Measurements from ENCODE around the gene ZNF546. TPM values are rescaled to one million over a fixed set of nuclear protein-coding genes. Genes with fewer than 3 reads are reported as not detected.

ZNF546 gene
- total RNA-seq, 1 experiment from 2014 or later, result 4.8 TPM

- DNase-seq (ENCODE audit: low read depth), result peak; percentile 69
Observed at GRCh38 chr19:40055832-40056504, 59.1 kb downstream of the ZNF546 start, which contains the start of gene ZNF780B. TSS of gene ZNF780B (minus strand) at chr19:40056231. CDS start at chr19:40050332, 5,899 bp downstream.

GRCh38 chr19:40056505-40056904, 59.6 kb downstream of the ZNF546 start:
- DNase-seq (ENCODE audit: low read depth), result no peak

GRCh38 chr19:40057166-40057565, 60.3 kb downstream of the ZNF546 start:
- no peak for DNase-seq (ENCODE audit: low read depth)

- DNase-seq (ENCODE audit: low read depth), result no peak
Observed at GRCh38 chr19:40059624-40060023, 62.8 kb downstream of the ZNF546 start.

GRCh38 chr19:40070058-40070457, 73.2 kb downstream of the ZNF546 start:
- no peak for DNase-seq (ENCODE audit: low read depth)

Other genes starting within 250 kb of the ZNF546 start
- not detected in 2 replicates for gene LEUTX, start 218.2 kb upstream of the ZNF546 start, total RNA-seq (2014; rRNA removed; shearing (Covaris generic))
- gene DYRK1B, start 162.9 kb upstream of the ZNF546 start, total RNA-seq (2014; rRNA removed; shearing (Covaris generic)), result 1.3 and 1.5 TPM in 2 replicates
- gene FBL, start 150.7 kb upstream of the ZNF546 start, total RNA-seq (2014; rRNA removed; shearing (Covaris generic)), result 345 and 375 TPM in 2 replicates
- 0.92 and 1.5 TPM in 2 replicates for gene FCGBP, start 62.4 kb upstream of the ZNF546 start, total RNA-seq (2014; rRNA removed; shearing (Covaris generic))
- 483 and 520 TPM in 2 replicates for gene PSMC4, start 25.9 kb upstream of the ZNF546 start, total RNA-seq (2014; rRNA removed; shearing (Covaris generic))
- gene ZNF780B, start 59.2 kb downstream of the ZNF546 start, total RNA-seq (2014; rRNA removed; shearing (Covaris generic)), result 4.9 and 20.8 TPM in 2 replicates
- gene ZNF780A, start 93.9 kb downstream of the ZNF546 start, total RNA-seq (2014; rRNA removed; shearing (Covaris generic)), result 16.1 and 18.5 TPM in 2 replicates
- 10.0 and 10.9 TPM in 2 replicates for gene MAP3K10, start 194.4 kb downstream of the ZNF546 start, total RNA-seq (2014; rRNA removed; shearing (Covaris generic))
- gene TTC9B, start 221.3 kb downstream of the ZNF546 start, total RNA-seq (2014; rRNA removed; shearing (Covaris generic)), result not detected in 2 replicates
- gene CCNP, start 229.6 kb downstream of the ZNF546 start, total RNA-seq (2014; rRNA removed; shearing (Covaris generic)), result 0.39 TPM in 1 of 2 replicates, not detected in the other